ENCODE data around the gene EIF4G3. TPM values are rescaled to one million over a fixed set of nuclear protein-coding genes. Genes with fewer than 3 reads are reported as not detected.
"Not testable (repeated sequence)": the region's sequence is repeated elsewhere in the genome, so short reads cannot be mapped to it uniquely, and the experiment has no call there.

The EIF4G3 gene
- total and polyA plus RNA-seq, 2 donors (not counting 3 experiments of a cell fraction or from before 2014, with no cell fraction given), result 40.7 to 78.5 TPM

DNA sequence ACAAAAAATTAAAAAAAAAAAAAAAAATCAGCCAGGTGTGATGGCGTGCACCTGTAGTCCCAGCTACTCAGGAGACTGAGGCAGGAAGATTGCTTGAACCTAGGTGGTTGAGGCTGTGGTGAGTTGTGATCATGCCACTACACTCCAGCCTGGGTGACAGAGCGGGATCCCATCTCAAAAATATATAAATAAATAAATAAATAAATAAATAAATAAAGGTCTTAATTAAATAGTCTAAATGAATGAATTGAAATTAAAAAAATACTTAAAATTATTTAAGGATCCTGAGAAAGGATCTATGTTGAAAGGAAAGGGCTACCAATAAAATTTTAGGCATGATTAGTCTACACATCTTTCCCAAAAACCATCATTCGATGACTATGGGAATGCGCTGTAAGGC lies 322.2 kb downstream of the EIF4G3 start:
- H3K9ac ChIP-seq (replicated peaks; ENCODE audit: extremely low read depth, insufficient read depth, low read length), result no peak overlapping the region
- dilution Hi-C loops (cut with MboI; ENCODE audit: extremely low pct_ligation_motif_present, low sequenced_read_pairs), result no loop called here
- peaks cover 7 to 13% of the 10 kb centered on the region in 2 experiments for H3K36me3 ChIP-seq (ENCODE audit: control insufficient read depth in 2 of 2, extremely low read depth in 1 of 2, insufficient read depth in 2 of 2, low read length in 2 of 2)
- no peaks in the 10 kb centered on the region for H3K4me1 ChIP-seq (ENCODE audit: control insufficient read depth, extremely low read depth, insufficient read depth, low read length)
- H3K9me1 ChIP-seq (replicated peaks; ENCODE audit: control insufficient read depth, extremely low read depth, insufficient read depth, low read length), result no peaks in the 10 kb centered on the region
- no peak overlapping the region for H2AFZ ChIP-seq (ENCODE audit: low read depth, low read length)
- H3K4me3 ChIP-seq (replicated peaks in 1 of 3; ENCODE audit: insufficient read depth in 1 of 3, low read depth in 1 of 3, low read length in 3 of 3), result no peak overlapping the region
- intact Hi-C loops (cut with micrococcal nuclease), result loop anchor here (5.0 kb wide), 1 partner anchor 343 kb away; no protein-coding TSS in a partner anchor
- H3K4me2 ChIP-seq (ENCODE audit: insufficient read depth, low read length), result no peak overlapping the region
- TF ChIP-seq POLR2AphosphoS5 (IDR thresholded peaks at IDR 0.05; ENCODE audit: insufficient read depth, low read depth, low read length), result no peak
- H3K27ac ChIP-seq (ENCODE audit: insufficient read depth, low read depth, low read length), result no peak overlapping the region
- H3K79me2 ChIP-seq (ENCODE audit: control insufficient read depth, insufficient read depth, low read length), result no peaks in the 10 kb centered on the region
- CTCF ChIA-PET, result interaction anchor here (2.8 kb wide), 1 partner anchor 13 kb away, joined by 8 read pairs; no protein-coding TSS in a partner anchor
- H3K27me3 ChIP-seq (ENCODE audit: control insufficient read depth in 2 of 2, insufficient read depth in 2 of 2, low read length in 2 of 2), result no peaks in the 10 kb centered on the region
- no peak for DNase-seq (ENCODE audit: low read depth, low spot score)
- BruUV-seq (replicated peaks), result no TSS peak
- H3K9me3 ChIP-seq (replicated peaks; ENCODE audit: control insufficient read depth, insufficient read depth, low read length), result no peaks in the 10 kb centered on the region
- FAIRE-seq, result no peak
- H4K20me1 ChIP-seq (replicated peaks; ENCODE audit: control insufficient read depth, extremely low read depth, insufficient read depth, low read length), result no peaks in the 10 kb centered on the region
- POLR2A ChIA-PET, result no interaction called here

DNA sequence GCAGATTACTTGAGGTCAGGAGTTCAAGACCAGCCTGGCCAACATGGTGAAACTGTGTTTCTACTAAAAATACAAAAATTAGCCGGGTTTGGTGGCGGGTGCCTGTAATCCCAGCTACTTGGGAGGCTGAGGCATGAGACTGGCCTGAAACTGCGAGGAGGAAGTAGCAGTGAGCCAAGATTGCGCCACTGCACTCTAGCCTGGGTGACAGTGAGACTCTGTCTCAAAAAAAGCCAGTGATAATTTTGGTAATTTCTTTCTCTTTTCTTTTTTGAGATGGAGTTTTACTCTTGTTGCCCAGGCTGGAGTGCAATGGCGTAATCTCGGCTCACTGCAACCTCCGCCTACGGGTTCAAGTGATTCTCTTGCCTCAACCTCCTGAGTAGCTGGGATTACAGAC lies 324.9 kb downstream of the EIF4G3 start:
- peaks cover 18% of the 10 kb centered on the region for H3K4me1 ChIP-seq (ENCODE audit: control insufficient read depth, extremely low read depth, insufficient read depth, low read length)
- H3K27ac ChIP-seq (ENCODE audit: insufficient read depth, low read depth, low read length); H3K36me3 ChIP-seq (ENCODE audit: control insufficient read depth in 2 of 2, extremely low read depth in 1 of 2, insufficient read depth in 2 of 2, low read length in 2 of 2); H3K27me3 ChIP-seq (ENCODE audit: control insufficient read depth in 2 of 2, insufficient read depth in 2 of 2, low read length in 2 of 2); H3K9me1 ChIP-seq (replicated peaks; ENCODE audit: control insufficient read depth, extremely low read depth, insufficient read depth, low read length); FAIRE-seq; POLR2A ChIA-PET; H2AFZ ChIP-seq (ENCODE audit: low read depth, low read length); DNase-seq (ENCODE audit: low read depth, low spot score); CTCF ChIA-PET; BruUV-seq (replicated peaks); H3K9ac ChIP-seq (replicated peaks; ENCODE audit: extremely low read depth, insufficient read depth, low read length); H3K4me3 ChIP-seq (replicated peaks in 1 of 3; ENCODE audit: insufficient read depth in 1 of 3, low read depth in 1 of 3, low read length in 3 of 3); dilution Hi-C loops (cut with MboI; ENCODE audit: extremely low pct_ligation_motif_present, low sequenced_read_pairs); H3K9me3 ChIP-seq (replicated peaks; ENCODE audit: control insufficient read depth, insufficient read depth, low read length); H3K4me2 ChIP-seq (ENCODE audit: insufficient read depth, low read length); H3K79me2 ChIP-seq (ENCODE audit: control insufficient read depth, insufficient read depth, low read length); H4K20me1 ChIP-seq (replicated peaks; ENCODE audit: control insufficient read depth, extremely low read depth, insufficient read depth, low read length): not testable (repeated sequence)
- intact Hi-C loops (cut with micrococcal nuclease), result loop anchor here (5.0 kb wide), 1 partner anchor 346 kb away; no protein-coding TSS in a partner anchor

Data from endothelial cell of umbilical vein (primary cell).